NCI-H526 treated with DMSO at 0.1 percent for 48 hours (cell line): ENCODE data around the gene ZDHHC1.
A peak's percentile ranks its signal among the peaks of the same experiment; 100 is the strongest.
"Not testable (repeated sequence)": the region's sequence is repeated elsewhere in the genome, so short reads cannot be mapped to it uniquely, and the experiment has no call there.

Experiments
- DNase-seq: peaks from one replicate; lab custom pipeline; 2025; lab: John Stamatoyannopoulos, UW

ZDHHC1 gene

DNA sequence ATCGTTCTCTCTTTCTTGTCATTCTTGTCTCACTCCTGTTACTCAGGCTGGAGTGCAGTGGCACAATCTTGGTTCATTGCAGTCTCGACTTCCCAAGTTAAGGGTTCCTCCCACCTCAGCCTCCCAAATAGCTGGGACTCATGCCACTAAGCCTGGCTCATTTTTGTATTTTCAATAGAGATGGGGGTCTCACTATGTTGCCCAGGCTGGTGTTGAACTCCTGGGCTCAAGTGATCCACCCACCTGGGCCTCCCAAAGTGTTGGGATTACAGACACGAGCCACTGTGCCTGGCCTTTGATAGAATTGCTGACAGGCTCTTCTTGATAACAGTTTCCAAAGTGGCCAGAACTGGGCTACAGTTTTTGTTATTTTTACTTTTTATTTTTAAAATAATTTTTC is 55.2 kb downstream of the ZDHHC1 start:
- no peak for DNase-seq

DNA sequence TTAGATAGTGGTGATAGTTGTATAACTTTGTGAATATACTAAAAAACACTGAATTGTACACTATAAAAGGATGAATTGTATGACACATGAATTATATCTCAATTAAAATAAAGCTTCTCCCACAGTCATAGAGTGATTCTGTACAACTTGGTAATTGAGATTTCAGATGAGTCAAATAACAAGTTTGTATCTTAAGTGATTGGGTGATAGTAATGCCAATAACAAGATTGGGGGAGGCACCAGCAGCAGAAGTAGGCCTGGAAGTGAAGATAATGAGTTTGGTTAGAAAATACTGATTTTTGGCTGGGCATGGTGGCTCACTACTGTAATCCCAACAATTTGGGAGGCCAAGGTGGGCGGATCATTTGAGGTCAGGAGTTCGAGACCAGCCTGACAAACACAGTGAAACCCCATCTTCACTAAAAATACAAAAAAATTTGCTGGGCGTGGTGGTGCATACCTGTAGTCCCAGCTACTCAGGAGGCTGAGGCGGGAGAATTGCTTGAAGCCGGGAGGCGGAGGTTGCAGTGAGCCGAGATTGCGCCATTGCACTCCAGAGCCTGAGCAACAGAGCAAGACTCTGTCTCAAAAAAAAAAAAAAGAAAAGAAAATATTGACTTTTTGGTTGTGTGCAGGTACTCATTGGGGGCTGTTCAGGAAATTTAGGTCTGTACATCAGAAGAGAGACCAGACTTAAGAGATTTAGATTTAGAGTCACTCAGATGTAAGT is 56.6 kb downstream of the ZDHHC1 start:
- not testable (repeated sequence) for DNase-seq

DNA sequence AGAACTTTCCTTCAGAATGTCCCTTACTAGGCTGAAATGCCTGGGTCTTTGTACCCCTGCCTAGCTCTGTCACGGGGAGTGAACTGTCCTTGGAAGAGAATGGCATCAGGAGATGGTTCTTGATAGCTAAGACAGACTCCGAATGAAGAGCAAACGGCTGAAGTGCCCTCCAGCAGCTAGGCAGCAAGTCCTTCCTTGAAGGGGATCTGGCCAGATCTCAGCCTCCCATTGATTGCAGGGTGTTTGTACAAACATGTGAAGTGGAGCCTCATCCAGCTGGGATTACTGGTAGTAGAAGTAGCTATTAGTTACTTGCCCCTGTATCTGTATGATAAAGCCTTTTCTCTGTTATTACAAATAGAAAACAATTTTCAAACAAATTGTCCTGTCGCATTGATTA is 58.7 kb downstream of the ZDHHC1 start:
- DNase-seq = no peak

DNA sequence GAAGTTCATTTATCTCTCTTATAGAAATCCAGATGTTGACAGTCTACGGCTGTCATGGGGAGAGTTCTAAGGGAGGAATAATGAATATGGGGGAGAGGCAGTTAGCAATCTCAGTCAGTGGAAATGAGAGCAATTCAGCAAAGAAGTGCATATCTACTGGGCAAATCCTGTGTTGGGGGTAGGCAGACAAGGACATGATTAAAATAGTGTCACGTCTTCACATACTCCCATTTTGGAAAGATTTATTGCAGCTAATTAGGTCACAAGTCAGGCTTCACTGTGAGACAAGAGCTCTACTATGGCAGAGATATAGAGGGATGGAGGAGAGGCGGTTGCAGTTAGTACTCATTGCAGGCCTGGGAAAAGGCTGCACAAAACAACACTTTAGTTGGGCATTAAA is 59.9 kb downstream of the ZDHHC1 start:
- no peak for DNase-seq

DNA sequence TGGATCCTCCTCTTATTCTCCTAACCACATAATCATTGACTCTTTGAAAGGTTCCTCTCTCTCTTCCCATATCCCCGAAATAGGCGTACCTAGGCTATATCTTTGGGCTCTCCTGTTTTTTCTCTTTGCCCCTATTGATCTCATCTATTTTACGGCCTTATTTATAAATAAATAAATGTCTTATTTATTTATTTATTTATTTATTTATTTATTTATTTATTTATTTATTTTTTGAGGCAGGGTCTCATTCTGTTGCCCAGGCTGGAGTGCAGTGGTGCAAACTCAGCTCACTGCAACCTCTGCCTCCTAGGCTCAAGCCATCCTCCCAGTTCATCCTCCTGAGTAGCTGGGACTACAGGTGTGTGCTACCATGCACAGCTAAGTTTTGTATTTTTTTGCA is 63.8 kb downstream of the ZDHHC1 start:
- DNase-seq = not testable (repeated sequence)

DNA sequence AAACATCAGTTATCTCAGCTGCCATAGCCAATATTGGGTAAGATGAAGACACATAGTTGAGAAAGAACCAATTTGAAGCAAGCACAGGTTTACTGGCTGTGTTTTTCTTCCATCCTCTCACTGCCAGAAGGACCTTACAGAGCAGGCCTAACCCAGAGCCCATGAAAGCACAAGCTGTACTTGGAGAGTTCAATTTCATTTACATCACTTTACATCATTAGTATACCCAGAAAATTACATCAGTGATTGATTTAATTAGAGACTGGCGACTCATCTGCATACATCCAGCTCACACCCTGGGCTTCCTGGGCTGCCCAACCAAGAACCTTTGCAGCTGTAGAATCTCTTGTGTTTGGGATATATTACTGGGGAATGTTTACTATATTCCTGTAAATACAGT is 66.0 kb downstream of the ZDHHC1 start:
- DNase-seq = no peak

DNA sequence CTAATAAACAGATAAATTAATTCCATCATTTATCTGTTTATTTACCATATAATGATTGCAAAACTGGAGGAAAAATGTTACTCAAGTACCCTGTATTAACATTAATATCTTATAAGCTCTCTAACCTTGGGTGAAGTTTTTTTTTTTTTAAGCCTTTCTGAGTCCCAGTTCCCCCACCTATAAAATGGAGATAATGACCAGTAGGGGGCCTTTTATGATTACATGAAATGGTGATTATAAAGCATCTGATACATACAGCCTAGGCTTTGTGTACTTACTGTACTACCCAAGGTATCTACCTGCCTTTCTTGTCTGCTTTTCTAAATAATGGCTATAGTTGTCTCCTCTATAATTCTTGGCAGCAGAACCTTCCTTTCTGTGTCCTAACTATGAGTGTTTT is 67.1 kb downstream of the ZDHHC1 start:
- DNase-seq = peak; percentile 7

DNA sequence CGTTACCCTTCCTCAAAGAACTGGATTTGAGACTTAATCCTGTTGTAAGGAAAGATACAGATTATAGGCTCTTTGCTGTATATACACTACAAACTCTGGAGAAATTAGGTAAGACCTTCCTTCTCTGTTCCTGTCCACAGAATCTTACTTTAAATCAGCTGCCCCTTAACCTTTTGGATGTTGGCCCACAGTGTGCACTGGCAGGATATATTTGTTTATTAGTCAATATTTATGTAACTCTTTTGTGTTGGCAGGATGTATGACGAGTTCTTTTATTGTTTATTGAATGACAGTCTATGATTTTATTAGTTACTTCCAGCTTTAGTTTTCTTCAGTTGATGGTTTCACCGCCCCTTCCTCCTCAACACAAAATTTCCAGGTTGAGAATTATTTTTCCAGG is 69.9 kb downstream of the ZDHHC1 start:
- no peak for DNase-seq

DNA sequence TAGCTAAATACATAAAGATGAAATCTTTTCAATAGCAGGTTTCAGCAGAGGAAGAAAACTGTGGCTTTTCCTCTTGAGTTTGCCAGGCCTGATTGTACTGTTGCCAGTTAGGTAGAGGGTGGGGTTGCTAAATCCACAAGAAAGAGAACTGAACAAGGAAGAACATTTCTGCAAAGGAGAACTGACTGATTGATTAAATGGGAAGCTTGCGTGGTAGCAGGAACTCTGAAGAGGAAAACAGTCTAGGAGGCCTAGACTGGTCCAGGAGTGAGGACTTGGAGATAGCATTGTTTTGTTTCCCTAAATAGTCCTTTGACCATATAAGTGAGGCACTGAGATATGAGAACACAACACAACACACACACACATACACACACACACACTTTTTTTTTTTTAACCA is 70.9 kb downstream of the ZDHHC1 start:
- no peak for DNase-seq
